HG03469 (cell line): ENCODE results near the gene RRP1B.
"Not testable (repeated sequence)": the region's sequence is repeated elsewhere in the genome, so short reads cannot be mapped to it uniquely, and the experiment has no call there.

Experiments used
- ATAC-seq: cut with Tn5 transposase; IDR thresholded peaks from one replicate; pipeline ENCODE4 v1.9.1; 2021; ENCODE audit warnings: mild to moderate bottlenecking, moderate library complexity, moderate number of reproducible peaks; ENCODE audit not compliant: unreplicated experiment

RRP1B gene

GRCh38 chr21:43639470-43640353, 19.6 kb upstream of the RRP1B start:
- no peak for ATAC-seq

GRCh38 chr21:43640400-43640799, 19.0 kb upstream of the RRP1B start:
- ATAC-seq = no peak

GRCh38 chr21:43643193-43643592, 16.2 kb upstream of the RRP1B start:
- no peak for ATAC-seq

GRCh38 chr21:43644071-43644470, 15.3 kb upstream of the RRP1B start:
- ATAC-seq = no peak

GRCh38 chr21:43644609-43645008, 14.8 kb upstream of the RRP1B start:
- no peak for ATAC-seq

GRCh38 chr21:43645136-43645891, 14.0 kb upstream of the RRP1B start:
- ATAC-seq = no peak

- no peak for ATAC-seq
Observed at GRCh38 chr21:43645976-43646375, 13.4 kb upstream of the RRP1B start.

GRCh38 chr21:43646550-43647260, 12.7 kb upstream of the RRP1B start:
- no peak for ATAC-seq

GRCh38 chr21:43648171-43648570, 11.2 kb upstream of the RRP1B start:
- ATAC-seq = no peak

- not testable (repeated sequence) for ATAC-seq
Observed at GRCh38 chr21:43651926-43652325, 7.4 kb upstream of the RRP1B start.

- ATAC-seq = no peak
Observed at GRCh38 chr21:43652616-43653015, 6.7 kb upstream of the RRP1B start.

GRCh38 chr21:43653626-43654025, 5.7 kb upstream of the RRP1B start:
- ATAC-seq = no peak

GRCh38 chr21:43654806-43655489, 4.4 kb upstream of the RRP1B start:
- no peak for ATAC-seq

- no peak for ATAC-seq
Observed at GRCh38 chr21:43657355-43658087, 1.8 kb upstream of the RRP1B start.

- no peak for ATAC-seq
Observed at GRCh38 chr21:43658088-43658741, 1.1 kb upstream of the RRP1B start.

- ATAC-seq = no peak
Observed at GRCh38 chr21:43658769-43659135, 608 bp upstream of the RRP1B start.

- no peak for ATAC-seq
Observed at GRCh38 chr21:43662286-43662685, 2.9 kb downstream of the RRP1B start.

- no peak for ATAC-seq
Observed at GRCh38 chr21:43663033-43663432, 3.7 kb downstream of the RRP1B start.

- no peak for ATAC-seq
Observed at GRCh38 chr21:43664358-43664757, 5.0 kb downstream of the RRP1B start.

- ATAC-seq = no peak
Observed at GRCh38 chr21:43665879-43666278, 6.5 kb downstream of the RRP1B start.
